A673 (cell line): ENCODE data around the gene ZSWIM8. TPM values are rescaled to one million over a fixed set of nuclear protein-coding genes. Genes with fewer than 3 reads are reported as not detected.

Experiments
- BruUV-seq: library from RNA; stranded (reverse); fragments of 400-500 nt; replicated peaks from 2 replicates; lab custom pipeline; 2021; lab: Mats Ljungman, UMichigan
- CTCF ChIA-PET: fragments of 300-600 bp; sonication (Branson Sonifier 250); formaldehyde crosslinking; loops from one replicate; lab custom pipeline; 2022; ENCODE audit warnings: antibody characterized with exemption; lab: Charles Lee
- POLR2A ChIA-PET: fragments of 300-600 bp; sonication (Branson Sonifier 250); formaldehyde crosslinking; loops from one replicate; lab custom pipeline; 2022; ENCODE audit warnings: antibody characterized with exemption; ENCODE audit not compliant: low non-redundant PET; lab: Charles Lee
- DNase-seq: peaks from one replicate; pipeline ENCODE4 v3.0.0-alpha.2; 2015; ENCODE audit warnings: low spot score
- H3K27ac ChIP-seq: fragments of 200-600 bp; sonication (generic); 2 replicates; pipeline ENCODE4 v1.5.1; 2016; ENCODE audit warnings: mixed run types, low read depth, mild to moderate bottlenecking, mixed read lengths, antibody characterized with exemption, low read length; ENCODE audit not compliant: poor library complexity, severe bottlenecking
- H3K27me3 ChIP-seq: fragments of 200-600 bp; sonication (generic); replicated peaks from 2 replicates; pipeline ENCODE4 v1.6.1; 2017; ENCODE audit warnings: mixed run types, low read depth, mild to moderate bottlenecking, mixed read lengths, antibody characterized with exemption, low read length; ENCODE audit not compliant: insufficient read depth, poor library complexity
- H3K36me3 ChIP-seq: fragments of 200-600 bp; sonication (generic); 2 replicates; pipeline ENCODE4 v1.6.1; 2016; ENCODE audit warnings: mixed run types, mild to moderate bottlenecking, mixed read lengths, antibody characterized with exemption, low read length; ENCODE audit not compliant: insufficient read depth, poor library complexity, severe bottlenecking
- H3K4me1 ChIP-seq: fragments of 200-600 bp; sonication (generic); 2 replicates; pipeline ENCODE4 v1.6.1; 2017; ENCODE audit warnings: mixed run types, mild to moderate bottlenecking, mixed read lengths, antibody characterized with exemption, low read length; ENCODE audit not compliant: insufficient read depth, poor library complexity, severe bottlenecking
- H3K4me3 ChIP-seq: fragments of 200-600 bp; sonication (generic); 2 replicates; pipeline ENCODE4 v1.5.1; 2016; ENCODE audit warnings: low read depth, mixed run types, mild to moderate bottlenecking, mixed read lengths, low read length; ENCODE audit not compliant: poor library complexity, severe bottlenecking
- H3K9me3 ChIP-seq: fragments of 200-600 bp; sonication (generic); 2 replicates; pipeline ENCODE4 v1.6.1; 2016; ENCODE audit warnings: mixed run types, low read depth, mild to moderate bottlenecking, mixed read lengths, antibody characterized with exemption, low read length; ENCODE audit not compliant: poor library complexity, severe bottlenecking
- CTCF ChIP-seq: fragments of 300-800, 200-600 bp; sonication (generic); conservative IDR thresholded peaks from 2 replicates; pipeline ENCODE4 v1.5.1; 2017; ENCODE audit warnings: low read depth, mild to moderate bottlenecking, antibody characterized with exemption, low read length, moderate library complexity, mixed read lengths
- EZH2 ChIP-seq: fragments of 200-600 bp; sonication (generic); IDR thresholded peaks from 2 replicates; pipeline ENCODE4 v1.6.1; 2017; ENCODE audit warnings: borderline replicate concordance, low read depth, mild to moderate bottlenecking, mixed read lengths, antibody characterized with exemption, low read length; ENCODE audit not compliant: poor library complexity, severe bottlenecking
- intact Hi-C: fragments of 100-400 bp; cut with micrococcal nuclease; formaldehyde crosslinking; loops from one replicate; pipeline ENCODE4 v1.10.0; 2022; ENCODE audit not compliant: unreplicated experiment
- total RNA-seq: library from RNA; stranded (reverse); gene quantifications from 2 replicates; pipeline ENCODE4 v1.2.3, GENCODE V29; 2021

Gene ZSWIM8
- total RNA-seq, 1 experiment from 2014 or later, result 71.3 TPM

DNA sequence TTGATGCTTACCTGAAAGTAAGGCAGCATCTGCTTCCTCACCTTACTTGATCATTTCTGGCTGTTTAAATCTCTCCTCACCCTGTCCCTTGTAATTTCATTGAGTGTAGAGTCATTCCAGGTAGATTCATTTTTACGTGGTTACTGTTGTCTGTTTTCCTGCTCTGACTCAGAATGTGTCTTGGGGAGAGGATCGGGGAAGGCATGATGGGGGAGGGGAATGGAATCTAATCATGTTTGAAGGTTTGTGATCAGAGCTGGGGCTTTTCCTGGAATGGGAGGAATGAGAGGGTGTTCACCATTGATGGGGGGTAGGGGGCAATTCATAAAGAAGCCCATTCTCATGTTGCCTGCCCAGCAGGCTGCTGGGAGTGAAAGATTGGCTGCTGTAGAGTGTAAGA lies 22.5 kb upstream of the ZSWIM8 start:
- Histone ChIP-seq H3K4me1 (no peaks in the 10 kb centered on the region), H3K36me3 (peaks cover 76% of the 10 kb centered on the region), H3K4me3 (no peak overlapping the region), H3K27me3 (no peaks in the 10 kb centered on the region), H3K27ac (no peak overlapping the region), H3K9me3 (no peaks in the 10 kb centered on the region)
- CTCF ChIA-PET, result no interaction called here
- DNase-seq, result no peak
- intact Hi-C loops, result no loop called here
- TF ChIP-seq CTCF, result no peak
- TF ChIP-seq EZH2, result no peak
- BruUV-seq, result no TSS peak
- POLR2A ChIA-PET, result no interaction called here

GRCh38 chr10:73763343-73763742 lies 22.1 kb upstream of the ZSWIM8 start:
- intact Hi-C loops, result no loop called here
- no peaks in the 10 kb centered on the region for H3K9me3 ChIP-seq
- H3K4me1 ChIP-seq, result no peaks in the 10 kb centered on the region
- peaks cover 76% of the 10 kb centered on the region for H3K36me3 ChIP-seq
- DNase-seq, result no peak
- CTCF ChIA-PET, result no interaction called here
- H3K4me3 ChIP-seq, result no peak overlapping the region
- BruUV-seq, result no TSS peak
- POLR2A ChIA-PET, result no interaction called here
- H3K27ac ChIP-seq, result no peak overlapping the region
- TF ChIP-seq EZH2, result no peak
- TF ChIP-seq CTCF, result no peak
- no peaks in the 10 kb centered on the region for H3K27me3 ChIP-seq

GRCh38 chr10:73765066-73765465 lies 20.3 kb upstream of the ZSWIM8 start:
- BruUV-seq, result no TSS peak
- H3K27ac ChIP-seq, result no peak overlapping the region
- H3K36me3 ChIP-seq, result peaks cover 75% of the 10 kb centered on the region
- no peaks in the 10 kb centered on the region for H3K9me3 ChIP-seq
- H3K27me3 ChIP-seq, result no peaks in the 10 kb centered on the region
- H3K4me3 ChIP-seq, result no peak overlapping the region
- H3K4me1 ChIP-seq, result no peaks in the 10 kb centered on the region
- TF ChIP-seq EZH2 (no peak), CTCF (no peak)
- no peak for DNase-seq
- CTCF ChIA-PET, result no interaction called here
- intact Hi-C loops, result no loop called here
- POLR2A ChIA-PET, result no interaction called here
